Astrocyte of the cerebellum (primary cell): Measurements from ENCODE around the gene PPM1B.
"Not testable (repeated sequence)": the region's sequence is repeated elsewhere in the genome, so short reads cannot be mapped to it uniquely, and the experiment has no call there.

ENCODE experiments used
- DNase-seq: peaks from one replicate; pipeline ENCODE4 v3.0.0-alpha.2; 2011; ENCODE audit warnings: low read depth
- H3K4me3 ChIP-seq: 2 replicates; pipeline ENCODE4 v1.5.1; 2011; ENCODE audit warnings: mild to moderate bottlenecking, low read depth, low read length, moderate library complexity
- CTCF ChIP-seq: IDR thresholded peaks from 2 replicates; pipeline ENCODE4 v1.5.1; 2012; ENCODE audit warnings: low read length, low read depth, moderate library complexity, mild to moderate bottlenecking; ENCODE audit errors: missing control alignments
- in situ Hi-C: cut with HindIII; loops from 2 replicates; pipeline ENCODE4 v1.10.0; 2017; ENCODE audit warnings: low sequenced_read_pairs

PPM1B gene

GRCh38 chr2:44167311-44167907, 1.3 kb upstream of the PPM1B start:
- in situ Hi-C loops = no loop called here
- TF ChIP-seq CTCF = no peak
- peak overlapping the region; percentile 61 for H3K4me3 ChIP-seq
- DNase-seq = no peak

- peak overlapping the region; percentile 61 for H3K4me3 ChIP-seq
- TF ChIP-seq CTCF = no peak
- in situ Hi-C loops = no loop called here
- DNase-seq = peak; percentile 99
These were observed 581 bp upstream of the PPM1B start for GRCh38 chr2:44167908-44168680.

- peak overlapping the region; percentile 88 for H3K4me3 ChIP-seq
- in situ Hi-C loops = no loop called here
- DNase-seq = peak; percentile 13
- TF ChIP-seq CTCF = no peak
These were observed 652 bp downstream of the PPM1B start for GRCh38 chr2:44169155-44169898.

GRCh38 chr2:44170311-44170717, 1.6 kb downstream of the PPM1B start:
- no peak for DNase-seq
- in situ Hi-C loops = no loop called here
- peak overlapping the region; percentile 88 for H3K4me3 ChIP-seq
- no peak for TF ChIP-seq CTCF

- in situ Hi-C loops = no loop called here
- no peak for TF ChIP-seq CTCF
- peak overlapping the region; percentile 88 for H3K4me3 ChIP-seq
- DNase-seq = peak; percentile 24
These were observed 2.3 kb downstream of the PPM1B start for GRCh38 chr2:44171018-44171417.

GRCh38 chr2:44171442-44171841, 2.8 kb downstream of the PPM1B start:
- DNase-seq, in situ Hi-C loops: not testable (repeated sequence)
- peak overlapping the region; percentile 88 for H3K4me3 ChIP-seq

- no peak for DNase-seq
- TF ChIP-seq CTCF = no peak
- in situ Hi-C loops = no loop called here
- no peak overlapping the region for H3K4me3 ChIP-seq
These were observed 3.9 kb downstream of the PPM1B start for GRCh38 chr2:44172576-44172975.
